ENCODE measurements around the gene WDR64.

WDR64 gene

GRCh38 chr1:241606544-241606943, 45.5 kb upstream of the WDR64 start:
- Histone ChIP-seq H3K36me3 (ENCODE audit: insufficient read depth, low read length) (no peaks in the 10 kb centered on the region), H3K9me2 (ENCODE audit: low read depth, low read length) (no peaks in the 10 kb centered on the region), H3F3A (ENCODE audit: insufficient read depth, low read length) (no peaks in the 10 kb centered on the region), H3K27me3 (ENCODE audit: insufficient read depth, low read length) (no peaks in the 10 kb centered on the region), H3K4me2 (ENCODE audit: low read length) (no peak overlapping the region), H3K27ac (ENCODE audit: low read depth, low read length, poor library complexity, severe bottlenecking) (no peak overlapping the region), H3K79me2 (ENCODE audit: insufficient read depth, low read length) (no peaks in the 10 kb centered on the region), H3K9ac (ENCODE audit: low read length) (no peak overlapping the region), H3K9me3 (ENCODE audit: low read length) (no peaks in the 10 kb centered on the region), H4K20me1 (ENCODE audit: insufficient read depth, low read length) (no peaks in the 10 kb centered on the region), H3K4me1 (ENCODE audit: insufficient read depth, low read length, severe bottlenecking) (no peaks in the 10 kb centered on the region), H3K4me3 (ENCODE audit: low read depth, low read length, poor library complexity, severe bottlenecking) (no peak overlapping the region), H2AFZ (ENCODE audit: low read length) (no peak overlapping the region)
- no peak for TF ChIP-seq EZH2 (IDR thresholded peaks at IDR 0.05; ENCODE audit: borderline replicate concordance, low read length)
- no peak for TF ChIP-seq CTCF (IDR thresholded peaks at IDR 0.05; ENCODE audit: low read length)

- Histone ChIP-seq H2AFZ (ENCODE audit: low read length) (no peak overlapping the region), H3K9me3 (ENCODE audit: low read length) (no peaks in the 10 kb centered on the region), H4K20me1 (ENCODE audit: insufficient read depth, low read length) (no peaks in the 10 kb centered on the region), H3K9me2 (ENCODE audit: low read depth, low read length) (no peaks in the 10 kb centered on the region), H3K79me2 (ENCODE audit: insufficient read depth, low read length) (no peaks in the 10 kb centered on the region), H3K4me1 (ENCODE audit: insufficient read depth, low read length, severe bottlenecking) (no peaks in the 10 kb centered on the region), H3K27ac (ENCODE audit: low read depth, low read length, poor library complexity, severe bottlenecking) (no peak overlapping the region), H3K36me3 (ENCODE audit: insufficient read depth, low read length) (no peaks in the 10 kb centered on the region), H3K4me2 (ENCODE audit: low read length) (no peak overlapping the region), H3F3A (ENCODE audit: insufficient read depth, low read length) (no peaks in the 10 kb centered on the region), H3K9ac (ENCODE audit: low read length) (no peak overlapping the region), H3K27me3 (ENCODE audit: insufficient read depth, low read length) (no peaks in the 10 kb centered on the region), H3K4me3 (ENCODE audit: low read depth, low read length, poor library complexity, severe bottlenecking) (no peak overlapping the region)
- TF ChIP-seq EZH2 (IDR thresholded peaks at IDR 0.05; ENCODE audit: borderline replicate concordance, low read length) (no peak), CTCF (IDR thresholded peaks at IDR 0.05; ENCODE audit: low read length) (no peak)
These were observed 44.6 kb upstream of the WDR64 start for GRCh38 chr1:241607497-241607896.

GRCh38 chr1:241608379-241609033, 43.6 kb upstream of the WDR64 start:
- H3K4me2 ChIP-seq (ENCODE audit: low read length) = no peak overlapping the region
- no peaks in the 10 kb centered on the region for H3K27me3 ChIP-seq (ENCODE audit: insufficient read depth, low read length)
- no peaks in the 10 kb centered on the region for H3F3A ChIP-seq (ENCODE audit: insufficient read depth, low read length)
- no peak overlapping the region for H3K4me3 ChIP-seq (ENCODE audit: low read depth, low read length, poor library complexity, severe bottlenecking)
- no peak overlapping the region for H3K27ac ChIP-seq (ENCODE audit: low read depth, low read length, poor library complexity, severe bottlenecking)
- H3K9ac ChIP-seq (ENCODE audit: low read length) = no peak overlapping the region
- no peak overlapping the region for H2AFZ ChIP-seq (ENCODE audit: low read length)
- no peaks in the 10 kb centered on the region for H3K9me2 ChIP-seq (ENCODE audit: low read depth, low read length)
- no peaks in the 10 kb centered on the region for H3K36me3 ChIP-seq (ENCODE audit: insufficient read depth, low read length)
- no peak for TF ChIP-seq CTCF (IDR thresholded peaks at IDR 0.05; ENCODE audit: low read length)
- no peak for TF ChIP-seq EZH2 (IDR thresholded peaks at IDR 0.05; ENCODE audit: borderline replicate concordance, low read length)
- H3K9me3 ChIP-seq (ENCODE audit: low read length) = no peaks in the 10 kb centered on the region
- no peaks in the 10 kb centered on the region for H3K79me2 ChIP-seq (ENCODE audit: insufficient read depth, low read length)
- H4K20me1 ChIP-seq (ENCODE audit: insufficient read depth, low read length) = no peaks in the 10 kb centered on the region
- H3K4me1 ChIP-seq (ENCODE audit: insufficient read depth, low read length, severe bottlenecking) = no peaks in the 10 kb centered on the region
